Stimulated activated CD4-positive, alpha-beta T cell treated with anti-CD3 and anti-CD28 coated beads, Interleukin-1b, Interleukin-23, amount 100 ng/mL, for 48 hours (primary cell): ENCODE data around the gene URAD.

Experiments
- DNase-seq: peaks from one replicate; pipeline ENCODE4 v3.0.0-alpha.2; 2020

Gene URAD

GRCh38 chr13:27954406-27954851 is 34.1 kb downstream of the URAD start:
- no peak for DNase-seq

DNA sequence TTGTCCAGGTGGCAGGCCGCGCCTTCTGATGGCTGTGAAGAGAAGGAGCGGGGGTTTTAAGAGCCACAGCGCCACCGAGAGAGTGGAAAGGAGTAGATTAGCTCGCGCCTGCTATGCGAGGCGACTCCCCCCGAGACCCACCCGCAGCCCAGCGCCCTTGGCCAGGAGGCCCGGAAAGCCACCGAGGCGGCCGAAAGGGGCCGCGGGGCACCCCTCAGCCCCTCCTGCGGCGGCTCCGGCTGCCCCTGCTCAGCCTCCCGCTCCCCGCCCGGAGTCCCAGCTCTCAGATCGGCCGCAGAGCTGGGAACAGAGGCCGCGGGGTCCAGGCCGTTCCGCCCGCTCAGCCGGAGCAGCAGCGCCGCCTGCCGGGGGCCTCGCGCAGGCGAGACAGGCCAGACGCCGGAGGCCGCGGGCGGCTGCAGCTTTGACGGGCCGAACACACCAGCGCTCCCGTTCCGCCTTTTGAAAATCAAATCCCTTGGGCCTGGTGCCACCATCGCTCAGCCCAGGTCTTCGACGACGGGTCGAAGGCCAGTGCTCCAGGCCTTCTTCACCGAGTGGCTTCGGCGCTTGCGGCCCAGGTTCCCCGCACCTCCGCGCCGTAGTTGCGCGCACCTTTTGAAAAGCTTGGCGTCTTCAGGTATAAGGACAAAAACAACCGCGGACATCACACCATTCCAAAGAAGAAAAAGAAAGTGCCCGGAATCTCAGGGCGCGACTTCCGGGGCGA is 34.7 kb downstream of the URAD start:
- peak; percentile 63 for DNase-seq

DNA sequence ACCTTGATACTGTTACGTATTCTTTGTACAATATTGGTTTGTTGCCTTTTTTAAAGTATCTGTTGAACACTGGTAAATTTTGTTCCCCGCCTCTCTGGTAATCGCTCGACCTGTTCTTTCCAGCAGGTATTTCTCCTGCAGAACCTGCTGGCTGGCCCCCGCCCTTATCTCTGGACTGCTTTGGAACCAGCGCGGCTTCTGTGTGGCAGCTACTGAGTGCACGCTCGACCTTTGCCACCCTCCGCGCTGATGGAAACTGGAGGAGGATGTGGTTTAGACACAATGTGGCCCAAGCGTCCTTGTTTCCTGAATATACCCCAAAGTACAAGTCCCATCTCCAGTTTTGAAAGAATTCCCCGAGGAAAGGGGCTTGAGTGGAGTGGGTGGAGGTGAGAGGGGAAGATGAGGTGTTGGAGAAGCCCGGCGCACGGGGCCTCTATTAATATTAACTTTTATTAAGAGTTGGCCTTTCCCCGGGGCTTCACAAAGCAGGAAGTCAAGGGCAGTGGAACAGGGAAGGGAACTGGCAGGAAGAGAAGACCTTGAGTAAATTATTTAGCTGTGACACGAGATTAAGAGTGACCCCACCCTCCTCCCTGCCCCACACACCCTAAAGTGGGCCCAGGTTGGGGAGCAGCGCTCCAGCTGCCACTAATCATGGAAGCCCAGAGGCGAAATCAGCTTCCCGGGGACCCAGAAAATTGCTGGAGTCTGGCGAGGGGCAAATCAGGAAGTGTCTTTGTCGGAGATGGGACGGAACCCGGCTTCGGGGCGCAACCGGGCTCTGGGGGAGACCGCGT is 35.4 kb downstream of the URAD start:
- no peak for DNase-seq

DNA sequence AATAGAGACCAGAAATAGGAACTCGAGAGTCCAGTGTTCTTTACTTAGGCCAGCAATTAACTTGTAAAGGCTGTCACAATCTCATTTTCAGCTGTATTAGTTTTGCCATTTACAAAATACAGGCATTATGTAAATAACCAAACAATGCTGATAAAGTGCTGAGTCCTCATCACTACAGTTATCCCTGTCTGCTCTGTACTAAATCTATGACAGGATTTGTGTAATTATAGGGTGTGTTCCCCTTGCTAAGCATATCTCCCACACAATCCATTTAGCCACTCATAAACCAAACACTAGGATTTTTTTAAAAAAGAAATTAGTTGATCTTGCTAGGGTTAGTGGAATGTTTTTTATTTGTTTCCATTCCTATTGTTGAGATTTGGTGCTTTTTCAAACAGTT is 45.5 kb downstream of the URAD start:
- DNase-seq = no peak

DNA sequence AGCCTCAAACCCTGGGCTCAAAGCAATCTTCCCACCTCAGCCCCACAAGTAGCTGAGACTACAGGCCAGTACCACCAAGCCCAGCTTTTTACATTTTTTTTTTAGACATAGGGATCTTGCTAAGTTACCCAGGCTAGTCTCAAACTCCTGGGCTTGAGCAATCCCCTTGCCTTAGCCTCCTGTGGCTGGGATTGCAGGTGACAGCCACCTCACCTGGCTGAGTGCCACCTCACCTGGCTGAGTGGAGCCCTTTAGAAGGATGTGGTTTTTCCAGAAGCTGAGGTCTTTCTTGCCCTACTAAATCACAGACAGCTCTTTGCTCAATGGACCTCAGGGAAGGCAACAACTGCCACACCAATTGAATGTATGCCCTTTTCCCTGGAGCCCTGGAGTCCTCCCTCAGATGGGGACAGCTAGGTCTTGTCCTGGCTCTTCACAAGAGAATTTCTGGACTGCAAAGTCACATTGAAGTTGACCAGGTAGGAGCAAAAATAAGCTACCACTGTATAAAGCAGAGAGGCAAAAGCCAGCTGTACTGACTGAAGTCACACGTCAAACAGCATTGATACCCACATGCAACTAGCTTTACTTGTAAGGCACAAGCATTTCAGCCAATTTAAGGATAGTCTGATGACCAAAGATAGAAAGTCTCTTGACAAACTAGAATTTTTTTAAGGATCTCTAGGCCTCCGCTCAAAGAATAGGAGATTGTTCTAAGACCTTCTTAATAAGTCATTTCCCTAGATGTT is 54.7 kb downstream of the URAD start:
- no peak for DNase-seq

DNA sequence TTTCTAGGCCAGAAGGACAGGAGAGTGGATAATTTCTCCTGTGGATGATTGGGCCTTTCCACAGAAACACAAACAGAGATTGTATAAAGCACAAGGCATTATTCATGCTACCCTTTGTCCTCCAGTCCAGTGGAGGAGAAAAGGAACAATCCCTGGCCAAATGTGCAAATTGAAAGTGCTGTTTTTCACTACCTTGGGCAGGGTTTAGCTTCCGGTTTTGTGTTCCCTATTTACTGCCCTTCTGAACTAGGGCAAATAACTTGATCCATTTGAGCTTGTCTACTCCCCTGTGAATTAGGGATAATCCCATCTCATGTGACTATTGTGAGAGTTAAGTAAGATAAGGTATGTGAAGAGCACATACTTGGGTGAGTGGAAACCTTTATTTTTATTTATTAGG is 55.4 kb downstream of the URAD start:
- DNase-seq = no peak

DNA sequence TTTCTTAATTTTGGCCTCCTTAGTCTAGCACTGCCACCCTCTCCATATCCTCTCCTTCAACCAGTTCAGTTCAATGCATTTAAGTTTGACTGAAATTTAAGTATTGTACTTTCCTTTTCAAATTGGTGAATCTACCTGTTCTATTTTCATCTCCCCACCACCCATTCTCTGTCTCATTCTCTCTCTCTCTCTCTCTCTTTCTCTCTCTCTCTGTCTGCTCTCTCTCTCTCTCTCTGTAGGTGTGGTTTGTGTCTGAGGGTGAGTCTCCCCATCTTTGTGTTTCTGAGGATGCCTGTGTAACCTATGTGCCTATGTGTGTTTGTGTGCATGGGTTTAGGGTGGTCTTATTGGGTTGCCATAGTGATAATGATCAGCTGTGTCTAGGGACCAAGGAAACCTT is 58.6 kb downstream of the URAD start:
- no peak for DNase-seq

DNA sequence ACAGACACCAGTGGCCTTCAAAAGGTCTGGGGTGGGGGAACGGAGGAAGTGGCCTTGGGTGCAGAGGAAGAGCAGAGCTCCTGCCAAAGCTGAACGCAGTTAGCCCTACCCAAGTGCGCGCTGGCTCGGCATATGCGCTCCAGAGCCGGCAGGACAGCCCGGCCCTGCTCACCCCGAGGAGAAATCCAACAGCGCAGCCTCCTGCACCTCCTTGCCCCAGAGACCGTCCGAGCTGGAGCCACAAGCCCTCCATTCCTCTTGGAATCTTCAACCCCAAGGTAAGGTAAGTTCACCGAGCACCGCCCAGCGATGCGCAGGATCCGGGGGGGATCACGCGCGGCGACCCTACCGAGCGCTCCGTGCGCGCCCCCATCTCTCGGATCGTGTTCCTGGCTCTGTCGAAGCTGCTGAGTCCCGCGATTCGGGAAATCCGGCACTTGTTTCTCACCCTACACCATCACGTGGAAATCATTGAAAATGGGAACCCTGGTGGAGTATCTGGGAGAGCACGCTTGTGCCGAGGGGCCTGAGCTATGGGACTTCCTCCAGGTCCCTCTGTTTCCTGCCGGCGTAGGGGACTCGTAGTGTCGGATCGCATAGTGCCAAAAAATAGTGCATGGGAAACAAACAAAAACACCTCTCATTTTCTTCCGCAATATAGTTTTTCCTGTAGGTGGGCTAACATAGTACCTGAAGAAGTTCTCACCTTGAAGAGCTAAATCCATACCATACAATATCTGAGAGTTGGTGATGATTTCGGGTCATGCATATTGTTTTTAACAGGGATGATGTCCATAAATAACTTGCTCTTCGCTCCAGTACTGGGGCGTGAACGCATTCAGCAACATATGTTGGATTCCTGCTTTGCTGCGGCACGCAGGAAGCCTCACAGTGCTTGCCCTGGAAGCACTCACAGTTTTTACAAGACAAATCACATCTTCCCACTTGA is 59.4 kb downstream of the URAD start:
- no peak for DNase-seq

GRCh38 chr13:27928353-27928804 is 60.1 kb downstream of the URAD start:
- no peak for DNase-seq
